ENCODE data around the gene CSF2. TPM values are rescaled to one million over a fixed set of nuclear protein-coding genes. Genes with fewer than 3 reads are reported as not detected.

CSF2 gene
- total and polyA plus RNA-seq, 4 donors: 0.37 to 16.8 (median 8.2) TPM

DNA sequence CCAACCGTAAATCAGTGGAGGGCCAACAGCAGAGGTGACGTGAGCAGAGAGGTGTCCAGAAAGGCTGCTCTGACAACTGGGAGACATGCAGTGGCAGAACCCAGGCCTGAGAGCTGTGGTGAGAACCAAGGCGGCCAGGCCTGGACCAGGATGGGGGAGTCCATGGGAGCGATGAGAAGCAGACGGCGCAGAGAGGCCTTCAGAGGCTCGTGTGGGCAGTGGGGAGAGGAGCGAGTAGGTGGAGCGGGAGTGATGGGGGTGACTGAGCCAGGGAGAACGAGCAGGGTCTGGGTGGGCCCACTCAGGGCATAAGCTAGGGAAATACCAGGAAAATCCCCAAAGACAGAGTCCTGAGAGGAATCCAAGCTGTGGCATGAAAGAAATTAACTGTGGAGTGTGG is 21.1 kb upstream of the CSF2 start:
- Histone ChIP-seq H3K9ac (ENCODE audit: insufficient read depth in 1 of 2, low read length in 2 of 2) (no peak overlapping the region), H3K4me1 (ENCODE audit: control insufficient read depth in 5 of 5, insufficient read depth in 5 of 5, low read length in 5 of 5) (no peaks in the 10 kb centered on the region), H3K4me3 (no peak overlapping the region), H3K27me3 (ENCODE audit: control insufficient read depth in 3 of 3, insufficient read depth in 3 of 3, low read length in 2 of 3) (no peaks in the 10 kb centered on the region), H3K27ac (ENCODE audit: low read depth in 1 of 2, low read length in 1 of 2) (no peak overlapping the region), H3K36me3 (ENCODE audit: control insufficient read depth in 4 of 4, insufficient read depth in 4 of 4, low read length in 4 of 4) (no peaks in the 10 kb centered on the region), H3K9me3 (ENCODE audit: control insufficient read depth in 4 of 4, insufficient read depth in 3 of 4, low read length in 3 of 4) (no peaks in the 10 kb centered on the region)
- ATAC-seq (ENCODE audit: insufficient read depth, low FRiP score): no peak
- DNase-seq: no peak
- WGBS, 2 donors: 80 to 86% methylated on average over 10 of the region's 10 CpGs
- TF ChIP-seq, protein P1, sequence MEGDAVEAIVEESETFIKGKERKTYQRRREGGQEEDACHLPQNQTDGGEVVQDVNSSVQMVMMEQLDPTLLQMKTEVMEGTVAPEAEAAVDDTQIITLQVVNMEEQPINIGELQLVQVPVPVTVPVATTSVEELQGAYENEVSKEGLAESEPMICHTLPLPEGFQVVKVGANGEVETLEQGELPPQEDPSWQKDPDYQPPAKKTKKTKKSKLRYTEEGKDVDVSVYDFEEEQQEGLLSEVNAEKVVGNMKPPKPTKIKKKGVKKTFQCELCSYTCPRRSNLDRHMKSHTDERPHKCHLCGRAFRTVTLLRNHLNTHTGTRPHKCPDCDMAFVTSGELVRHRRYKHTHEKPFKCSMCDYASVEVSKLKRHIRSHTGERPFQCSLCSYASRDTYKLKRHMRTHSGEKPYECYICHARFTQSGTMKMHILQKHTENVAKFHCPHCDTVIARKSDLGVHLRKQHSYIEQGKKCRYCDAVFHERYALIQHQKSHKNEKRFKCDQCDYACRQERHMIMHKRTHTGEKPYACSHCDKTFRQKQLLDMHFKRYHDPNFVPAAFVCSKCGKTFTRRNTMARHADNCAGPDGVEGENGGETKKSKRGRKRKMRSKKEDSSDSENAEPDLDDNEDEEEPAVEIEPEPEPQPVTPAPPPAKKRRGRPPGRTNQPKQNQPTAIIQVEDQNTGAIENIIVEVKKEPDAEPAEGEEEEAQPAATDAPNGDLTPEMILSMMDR (IDR thresholded peaks at IDR 0.05; ENCODE audit: control extremely low read depth, extremely low read depth): no peak

DNA sequence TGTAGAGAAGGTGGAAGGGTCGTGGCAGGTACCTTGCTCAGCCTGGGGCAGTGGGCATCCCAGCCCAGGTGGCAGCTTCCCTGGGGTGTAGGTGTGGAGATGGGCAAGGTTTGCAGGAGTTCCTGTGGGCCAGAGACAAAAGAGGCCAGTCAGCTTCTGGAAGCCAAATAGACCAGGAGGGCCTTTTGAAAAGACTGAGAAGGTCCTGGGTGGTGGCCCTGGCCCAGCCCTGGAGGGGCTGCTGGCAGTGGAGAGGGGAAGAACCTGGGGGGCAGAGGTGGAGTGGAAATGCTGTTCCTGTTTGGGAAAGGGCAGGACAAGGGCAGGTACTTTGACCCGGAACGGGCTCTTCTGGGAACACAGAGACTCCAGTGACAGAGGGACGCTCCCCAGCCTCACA is 20.1 kb upstream of the CSF2 start:
- Histone ChIP-seq H3K9me3 (ENCODE audit: control insufficient read depth in 4 of 4, insufficient read depth in 3 of 4, low read length in 3 of 4) (no peaks in the 10 kb centered on the region), H3K9ac (ENCODE audit: insufficient read depth in 1 of 2, low read length in 2 of 2) (no peak overlapping the region), H3K4me3 (no peak overlapping the region), H3K27ac (ENCODE audit: low read depth in 1 of 2, low read length in 1 of 2) (no peak overlapping the region), H3K4me1 (ENCODE audit: control insufficient read depth in 5 of 5, insufficient read depth in 5 of 5, low read length in 5 of 5) (no peaks in the 10 kb centered on the region), H3K36me3 (ENCODE audit: control insufficient read depth in 4 of 4, insufficient read depth in 4 of 4, low read length in 4 of 4) (no peaks in the 10 kb centered on the region), H3K27me3 (ENCODE audit: control insufficient read depth in 3 of 3, insufficient read depth in 3 of 3, low read length in 2 of 3) (no peaks in the 10 kb centered on the region)
- DNase-seq: no peak
- no peak for ATAC-seq (ENCODE audit: insufficient read depth, low FRiP score)
- TF ChIP-seq, protein P1 (IDR thresholded peaks at IDR 0.05; ENCODE audit: control extremely low read depth, extremely low read depth): no peak
- 89 to 91% methylated on average over 4 of the region's 4 CpGs for WGBS, 2 donors

DNA sequence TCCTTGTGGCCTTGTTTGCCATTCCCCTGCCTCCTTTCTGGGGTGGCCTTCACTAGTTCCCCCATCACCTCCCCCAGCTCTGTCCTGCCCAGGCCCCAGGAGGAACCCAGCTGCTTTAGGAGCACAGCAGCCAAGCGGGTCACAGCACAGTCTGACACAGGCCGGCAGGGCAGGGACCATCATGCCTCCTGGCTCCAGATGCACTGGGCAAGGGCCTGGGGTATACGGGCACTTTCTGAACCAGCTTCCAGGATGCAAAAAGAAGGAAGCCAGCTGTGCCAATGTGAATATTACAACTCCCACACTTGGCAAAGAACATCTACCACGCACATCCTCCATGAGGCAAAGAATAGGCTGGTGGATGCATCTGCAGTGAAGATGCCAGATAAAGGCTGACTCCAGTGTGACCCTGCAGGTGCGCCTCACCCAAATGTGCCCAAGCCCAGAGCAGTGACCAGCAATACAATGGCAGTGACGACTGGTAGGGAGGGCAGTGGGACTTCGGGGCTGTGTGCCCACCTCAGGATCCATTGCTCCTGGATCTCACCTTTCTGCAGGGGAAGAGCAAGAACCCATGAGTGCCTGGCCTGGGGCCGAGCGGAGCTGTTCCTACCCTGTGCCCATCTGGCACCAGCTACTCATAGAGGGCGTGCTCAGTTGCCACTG is 19.4 kb upstream of the CSF2 start:
- ATAC-seq (ENCODE audit: insufficient read depth, low FRiP score): no peak
- H3K9ac ChIP-seq (ENCODE audit: insufficient read depth in 1 of 2, low read length in 2 of 2): no peak overlapping the region
- TF ChIP-seq, protein P1 (IDR thresholded peaks at IDR 0.05; ENCODE audit: control extremely low read depth, extremely low read depth): no peak
- no peak overlapping the region for H3K27ac ChIP-seq (ENCODE audit: low read depth in 1 of 2, low read length in 1 of 2)
- no peaks in the 10 kb centered on the region for H3K4me1 ChIP-seq (ENCODE audit: control insufficient read depth in 5 of 5, insufficient read depth in 5 of 5, low read length in 5 of 5)
- no peak overlapping the region for H3K4me3 ChIP-seq
- no peak for DNase-seq
- no peaks in the 10 kb centered on the region for H3K36me3 ChIP-seq (ENCODE audit: control insufficient read depth in 4 of 4, insufficient read depth in 4 of 4, low read length in 4 of 4)
- H3K27me3 ChIP-seq (ENCODE audit: control insufficient read depth in 3 of 3, insufficient read depth in 3 of 3, low read length in 2 of 3): no peaks in the 10 kb centered on the region
- WGBS, 2 donors: 91 to 92% methylated on average over 10 of the region's 10 CpGs
- H3K9me3 ChIP-seq (ENCODE audit: control insufficient read depth in 4 of 4, insufficient read depth in 3 of 4, low read length in 3 of 4): no peaks in the 10 kb centered on the region

Data from lung (tissue), 12 donors.